Right hindlimb (tissue), 1 donor: ENCODE data around the gene UBL3.

Experiments used
- DNase-seq: peaks from one replicate; pipeline ENCODE4 v3.0.0-alpha.2; 2018

The UBL3 gene

DNA sequence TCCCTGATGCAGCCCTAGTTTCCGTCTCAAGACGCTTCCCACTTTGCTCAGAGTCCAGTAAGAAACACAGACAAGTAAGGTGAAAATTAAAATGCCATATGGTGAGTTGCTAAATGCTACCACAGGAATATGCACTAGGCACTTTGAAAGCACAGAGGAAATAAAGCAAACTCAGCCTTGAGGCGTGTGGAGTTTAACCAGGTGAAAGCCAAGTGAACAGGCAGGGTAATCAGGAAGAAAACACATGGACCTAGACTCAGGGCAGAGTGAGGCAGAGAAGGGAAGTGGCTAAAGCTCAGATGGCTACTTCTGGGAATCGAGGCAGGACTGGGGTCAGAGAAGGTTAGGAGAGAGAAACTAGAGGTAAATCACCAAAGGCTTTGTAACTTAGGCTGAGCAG, 5.4 kb upstream of the UBL3 start:
- no peak for DNase-seq

DNA sequence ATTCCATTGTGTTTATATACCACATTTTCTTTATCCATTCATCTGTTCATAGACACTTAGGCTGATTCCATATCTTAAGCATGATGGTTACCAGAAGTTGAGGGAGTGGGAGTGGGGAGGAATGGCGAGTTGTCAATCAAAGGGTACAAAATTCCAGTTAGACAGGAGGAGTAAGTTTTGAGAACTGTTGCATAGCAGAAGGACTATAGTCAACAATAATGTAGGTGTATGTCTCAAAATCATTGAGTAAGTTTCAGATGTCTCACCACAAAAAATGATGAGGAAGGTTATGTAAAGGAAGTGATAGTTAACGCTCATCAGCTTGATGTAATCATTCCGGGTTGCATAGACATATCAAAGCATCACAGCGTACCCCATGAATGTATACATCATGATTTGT, 4.6 kb upstream of the UBL3 start:
- DNase-seq, result no peak

DNA sequence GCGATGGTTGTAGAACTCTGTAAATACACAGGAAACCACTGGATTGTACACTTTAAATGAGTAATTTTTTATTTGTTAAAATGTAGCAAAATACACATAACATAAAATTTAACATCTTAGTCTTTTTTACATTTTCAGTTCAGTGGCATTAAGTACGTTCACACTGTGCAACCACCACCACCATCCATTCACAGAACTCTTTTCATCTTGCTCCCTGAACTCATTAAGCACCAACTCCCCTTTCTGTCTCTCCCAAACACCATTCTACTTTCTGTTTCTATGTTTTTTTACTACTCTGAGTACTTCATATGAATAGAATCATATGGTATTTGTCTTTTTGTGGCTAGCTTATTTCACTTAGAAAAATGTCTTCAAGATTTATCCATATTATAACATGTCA, 2.7 kb upstream of the UBL3 start:
- no peak for DNase-seq

- DNase-seq, result no peak
Observed at GRCh38 chr13:29852472-29853054, 2.1 kb upstream of the UBL3 start.

DNA sequence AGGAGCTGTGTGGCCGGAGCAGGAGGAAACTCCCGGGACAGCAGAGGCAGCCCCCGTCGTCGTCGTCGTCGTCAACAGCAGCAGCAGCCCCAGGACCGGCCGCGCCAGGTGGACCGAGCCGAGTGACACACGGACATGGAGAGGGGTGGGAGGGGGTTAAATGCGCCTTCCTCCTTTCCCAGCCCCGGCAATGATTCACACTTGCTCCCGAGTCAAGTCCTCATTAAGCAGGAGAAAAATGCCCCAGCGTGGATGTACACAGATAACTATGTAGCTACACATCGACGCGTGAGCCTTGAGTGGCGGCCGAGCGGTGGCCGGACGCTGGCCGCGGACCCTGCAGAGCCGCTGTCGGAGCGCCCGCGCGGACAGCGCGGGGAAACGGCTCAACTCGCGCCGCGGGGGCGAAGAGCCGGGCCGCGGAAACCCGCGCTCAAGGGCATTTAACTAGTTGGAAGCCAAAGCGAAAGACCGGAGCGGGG, 645 bp downstream of the UBL3 start:
- DNase-seq, result peak; percentile 68

- peak; percentile 40 for DNase-seq
Observed at GRCh38 chr13:29849071-29849631, 1.3 kb downstream of the UBL3 start.

GRCh38 chr13:29847501-29847983, 2.9 kb downstream of the UBL3 start:
- peak; percentile 44 for DNase-seq

- no peak for DNase-seq
Observed at GRCh38 chr13:29846475-29847256, 3.8 kb downstream of the UBL3 start.

GRCh38 chr13:29845440-29846056, 4.9 kb downstream of the UBL3 start:
- DNase-seq, result no peak

GRCh38 chr13:29844441-29844840, 6.0 kb downstream of the UBL3 start:
- no peak for DNase-seq

DNA sequence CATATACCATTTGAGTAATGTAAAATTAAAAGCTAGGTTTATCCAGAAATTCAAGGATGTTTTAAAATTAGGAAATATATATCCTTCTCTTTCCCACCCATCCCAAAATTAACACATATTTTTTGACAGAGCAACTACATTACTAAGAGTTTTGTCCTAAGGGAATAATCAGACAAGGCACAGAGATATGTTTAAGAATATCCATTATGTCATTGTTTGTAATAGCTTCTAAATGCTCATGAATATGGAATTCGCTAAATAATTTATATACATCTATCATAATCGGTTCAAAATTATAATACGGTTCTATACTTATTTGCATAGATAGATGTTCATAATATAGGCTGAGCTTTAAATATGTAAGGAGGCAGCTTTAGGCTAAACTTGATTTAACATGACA, 9.8 kb downstream of the UBL3 start:
- no peak for DNase-seq

- no peak for DNase-seq
Observed at GRCh38 chr13:29835280-29836061, 14.9 kb downstream of the UBL3 start.

DNA sequence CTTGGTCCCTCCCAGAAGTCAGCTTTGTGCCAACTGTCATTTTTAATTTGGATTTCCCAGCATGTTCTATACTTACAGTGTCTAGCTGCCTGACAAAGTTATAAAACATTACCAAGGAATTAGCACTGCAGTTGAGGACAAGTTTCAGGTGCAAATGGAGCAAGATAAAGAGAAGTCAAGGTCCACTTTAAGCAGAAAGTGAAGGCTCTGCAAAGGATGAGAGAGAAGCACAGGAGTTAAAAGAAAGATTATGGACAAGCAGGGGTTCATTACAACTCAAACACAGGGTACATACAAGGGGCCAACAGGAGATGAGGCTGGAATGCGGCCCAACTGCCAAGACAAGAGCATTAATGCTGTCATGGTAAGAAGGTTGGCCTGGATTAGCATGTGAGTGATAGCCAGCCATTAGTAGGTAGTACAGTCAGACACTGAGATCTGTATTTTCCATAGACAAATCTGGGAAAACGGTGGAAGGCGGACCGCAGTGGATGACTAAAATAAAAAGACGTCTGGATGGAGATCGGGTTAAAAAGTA, 17.6 kb downstream of the UBL3 start:
- DNase-seq, result no peak

DNA sequence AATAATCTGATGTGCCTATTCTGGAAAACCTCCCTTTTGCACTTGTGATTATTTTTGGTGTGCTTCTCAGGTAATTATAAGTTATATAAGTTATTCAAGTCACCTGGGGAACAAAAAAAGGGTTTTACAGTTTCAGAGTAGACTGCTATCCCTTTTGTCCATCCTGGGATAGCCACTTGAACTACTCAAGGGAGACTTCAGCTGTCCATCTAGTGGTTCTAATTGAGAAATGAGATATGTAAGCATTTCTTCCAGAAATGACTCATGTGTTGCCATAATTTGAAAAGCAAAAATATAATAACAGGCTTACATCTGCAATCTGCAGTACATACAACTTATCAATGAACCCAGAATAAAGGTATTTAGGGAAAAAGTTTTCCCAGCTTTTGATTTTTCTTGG, 20.4 kb downstream of the UBL3 start:
- no peak for DNase-seq

GRCh38 chr13:29819143-29819542, 31.3 kb downstream of the UBL3 start:
- DNase-seq, result no peak

DNA sequence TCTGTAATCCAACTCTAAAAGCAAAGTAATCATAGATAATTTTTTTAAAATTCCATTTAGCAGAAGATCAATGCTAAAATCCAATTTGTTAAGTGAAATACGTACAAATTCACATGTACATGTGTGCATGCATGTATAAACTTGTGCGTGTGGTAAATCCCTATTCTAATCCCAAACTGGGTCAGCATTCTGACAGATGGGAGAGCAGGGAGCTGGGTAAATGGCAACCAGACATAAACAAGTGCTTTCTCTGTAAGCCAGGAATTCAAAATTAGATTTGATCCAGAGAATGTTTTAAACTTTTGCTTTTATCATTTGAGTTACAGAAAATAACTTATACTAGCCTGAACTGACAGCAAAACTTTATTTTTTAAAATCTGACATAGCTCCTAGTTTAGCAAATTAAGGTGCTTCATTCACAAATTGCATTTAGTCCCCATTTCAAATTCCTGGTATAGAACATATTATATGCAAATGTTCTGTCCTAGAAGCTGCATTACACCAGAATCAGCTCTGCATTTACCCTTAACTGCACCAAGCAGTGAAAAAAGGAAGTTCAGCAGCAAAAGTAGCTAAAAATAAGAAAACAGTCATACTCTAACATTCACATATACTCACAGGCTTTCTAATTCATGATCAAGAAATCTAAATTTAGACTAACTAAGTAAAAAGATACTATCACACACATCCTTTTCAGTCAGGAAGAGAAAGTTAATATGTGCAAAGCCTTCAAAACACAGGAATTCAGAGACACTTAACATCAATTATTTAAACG, 32.6 kb downstream of the UBL3 start:
- no peak for DNase-seq

DNA sequence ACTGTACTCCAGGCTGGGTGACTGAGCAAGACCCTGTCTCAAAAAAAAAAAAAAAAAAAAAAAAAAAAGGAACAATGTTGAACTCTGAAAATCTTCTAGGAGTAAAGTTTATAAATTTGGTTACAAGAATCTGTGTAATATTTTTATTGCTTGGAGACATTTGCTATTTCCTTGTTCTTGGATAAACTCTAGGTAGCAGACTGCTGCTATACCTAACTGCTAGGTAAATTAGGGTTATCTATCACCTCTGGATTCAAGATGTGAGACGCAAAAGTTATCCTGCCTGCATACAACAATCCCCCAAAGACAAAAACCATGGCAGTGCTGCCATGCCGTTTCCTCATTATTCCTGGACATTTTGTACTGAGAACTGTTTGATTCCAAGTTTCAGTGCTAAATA, 33.7 kb downstream of the UBL3 start:
- DNase-seq, result no peak

GRCh38 chr13:29815336-29815735, 35.1 kb downstream of the UBL3 start:
- DNase-seq, result no peak

DNA sequence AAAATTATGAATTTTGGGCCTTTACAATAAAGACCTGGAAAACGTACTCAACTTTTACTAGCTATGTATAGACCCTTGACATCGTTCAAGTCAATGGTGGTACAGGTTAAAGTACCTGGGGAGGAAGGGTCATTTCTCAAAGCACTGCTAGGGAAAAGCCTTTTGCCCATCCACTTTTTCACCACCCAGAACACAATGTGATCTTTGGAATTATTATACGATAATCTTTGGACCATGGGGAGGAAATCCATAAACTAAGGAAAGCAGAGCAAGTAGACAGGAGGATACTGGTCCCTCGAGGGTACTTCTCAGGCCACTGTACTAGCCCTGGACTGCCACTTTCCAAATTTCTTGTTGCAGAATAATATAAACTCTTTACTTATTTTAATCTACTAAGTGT, 39.5 kb downstream of the UBL3 start:
- no peak for DNase-seq

GRCh38 chr13:29810145-29810742, 40.2 kb downstream of the UBL3 start:
- DNase-seq, result no peak

DNA sequence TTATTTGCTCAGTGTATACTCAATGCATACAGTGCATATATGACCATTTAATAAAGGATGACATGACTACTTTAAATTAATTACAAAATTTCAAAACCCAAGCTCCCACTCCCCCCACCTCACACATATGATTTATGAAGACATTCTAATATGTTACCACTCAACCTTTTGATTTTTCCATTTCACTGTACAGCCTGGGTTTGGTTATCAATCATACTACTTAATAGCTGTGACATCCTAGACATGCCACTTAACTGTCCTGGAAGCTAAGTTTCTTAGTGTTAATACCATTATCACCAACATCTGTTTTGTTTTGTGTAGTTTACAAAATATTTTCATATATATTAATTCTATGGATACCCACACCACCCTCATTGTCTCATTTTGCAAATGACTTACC, 42.2 kb downstream of the UBL3 start:
- no peak for DNase-seq
